C1 segment of cervical spinal cord (tissue), 14 donors: ENCODE measurements around the gene USB1.

Source experiments
- DNase-seq, 14 donors: peaks; one replicate each; lab custom pipeline; 2025; lab: John Stamatoyannopoulos, UW

USB1 gene

GRCh38 chr16:58018803-58019202 lies 17.6 kb downstream of the USB1 start:
- DNase-seq, result no peak

GRCh38 chr16:58019866-58020538 lies 18.8 kb downstream of the USB1 start:
- no peak for DNase-seq

GRCh38 chr16:58020628-58021521 lies 19.7 kb downstream of the USB1 start:
- peak in 9 of 14 donors; percentile 11 to 61 (median 28) for DNase-seq

DNA sequence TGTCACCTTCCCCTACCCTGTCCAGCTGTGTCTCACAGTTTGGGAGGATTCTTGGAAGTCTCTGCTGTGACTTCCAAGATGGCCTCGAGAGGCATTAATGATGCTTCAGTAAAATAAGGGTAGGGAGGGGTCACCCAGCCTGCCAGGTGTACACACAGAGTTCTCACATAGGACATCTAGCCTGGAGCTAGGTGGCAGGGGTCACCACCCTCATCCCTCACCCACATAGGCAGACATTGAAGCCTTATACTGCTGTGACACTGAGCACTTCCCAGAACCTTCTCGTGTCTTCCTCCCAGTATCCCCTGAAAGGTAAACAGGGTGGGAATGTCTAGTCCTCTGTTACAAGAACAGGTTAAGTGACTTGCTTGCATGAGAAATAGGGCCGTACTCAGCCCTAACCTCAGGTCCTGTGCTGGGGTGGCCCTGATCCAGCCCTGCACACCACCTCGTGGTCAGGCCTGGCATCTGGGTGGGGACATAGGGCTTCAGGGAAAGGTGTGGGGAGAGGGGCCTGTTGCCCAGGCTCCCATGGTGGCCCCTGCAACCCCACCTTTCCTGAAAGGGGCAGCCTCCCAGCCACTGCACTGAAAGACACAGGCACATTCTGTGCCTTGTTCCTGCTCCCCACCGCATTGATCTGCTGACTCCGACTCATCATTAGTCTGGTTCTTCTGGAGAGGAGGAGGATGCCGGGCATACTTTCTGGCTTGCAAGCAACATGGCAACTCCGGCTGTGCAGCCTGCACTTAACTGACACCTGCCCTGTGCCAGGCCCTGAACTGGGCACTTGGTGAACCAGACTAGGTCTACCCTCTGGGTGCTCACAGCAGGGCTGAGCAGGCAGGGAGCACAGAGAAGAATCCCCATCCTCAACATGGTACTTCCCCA lies 20.7 kb downstream of the USB1 start:
- DNase-seq, result no peak

DNA sequence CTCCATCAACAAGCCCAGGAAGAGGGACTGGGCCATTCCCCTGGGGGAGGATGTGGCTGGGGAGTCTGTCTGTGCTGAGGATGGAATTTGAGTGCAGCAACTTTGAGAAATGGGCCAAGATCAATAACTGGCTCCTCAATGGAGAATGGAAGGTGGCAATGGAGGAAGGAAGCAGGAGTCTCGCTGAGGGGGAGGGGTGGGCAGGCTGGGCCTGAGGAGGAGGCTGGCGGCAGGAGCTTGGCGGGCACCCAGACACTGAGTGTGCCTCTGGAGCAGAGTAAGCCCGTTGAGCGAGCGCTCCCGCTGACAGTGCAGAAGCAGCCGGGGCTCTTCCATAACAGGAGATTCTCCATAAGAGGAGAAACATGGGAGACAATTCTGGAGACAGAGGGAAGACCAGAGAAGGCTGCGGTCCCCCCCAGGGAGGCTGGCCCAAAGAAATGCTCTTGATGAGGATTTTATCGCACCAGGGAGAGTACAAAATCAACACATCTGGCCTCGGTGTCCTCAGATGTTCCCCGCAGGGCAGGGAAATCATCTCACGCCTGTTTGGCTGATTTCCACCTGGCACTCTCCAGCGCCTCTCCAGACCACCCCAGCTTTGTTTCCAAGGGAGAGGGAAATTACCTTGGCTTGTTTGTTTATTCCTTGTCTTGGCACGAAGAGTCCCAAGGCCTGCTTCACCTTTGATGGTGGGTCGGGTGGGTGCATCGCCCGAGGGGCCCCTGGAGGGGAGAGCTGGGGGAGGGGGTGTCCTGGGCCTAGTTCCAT lies 21.6 kb downstream of the USB1 start:
- DNase-seq, result peak in 8 of 14 donors; percentile 12 to 66 (median 32)

- no peak for DNase-seq
These were observed 23.5 kb downstream of the USB1 start for GRCh38 chr16:58024486-58025350.

DNA sequence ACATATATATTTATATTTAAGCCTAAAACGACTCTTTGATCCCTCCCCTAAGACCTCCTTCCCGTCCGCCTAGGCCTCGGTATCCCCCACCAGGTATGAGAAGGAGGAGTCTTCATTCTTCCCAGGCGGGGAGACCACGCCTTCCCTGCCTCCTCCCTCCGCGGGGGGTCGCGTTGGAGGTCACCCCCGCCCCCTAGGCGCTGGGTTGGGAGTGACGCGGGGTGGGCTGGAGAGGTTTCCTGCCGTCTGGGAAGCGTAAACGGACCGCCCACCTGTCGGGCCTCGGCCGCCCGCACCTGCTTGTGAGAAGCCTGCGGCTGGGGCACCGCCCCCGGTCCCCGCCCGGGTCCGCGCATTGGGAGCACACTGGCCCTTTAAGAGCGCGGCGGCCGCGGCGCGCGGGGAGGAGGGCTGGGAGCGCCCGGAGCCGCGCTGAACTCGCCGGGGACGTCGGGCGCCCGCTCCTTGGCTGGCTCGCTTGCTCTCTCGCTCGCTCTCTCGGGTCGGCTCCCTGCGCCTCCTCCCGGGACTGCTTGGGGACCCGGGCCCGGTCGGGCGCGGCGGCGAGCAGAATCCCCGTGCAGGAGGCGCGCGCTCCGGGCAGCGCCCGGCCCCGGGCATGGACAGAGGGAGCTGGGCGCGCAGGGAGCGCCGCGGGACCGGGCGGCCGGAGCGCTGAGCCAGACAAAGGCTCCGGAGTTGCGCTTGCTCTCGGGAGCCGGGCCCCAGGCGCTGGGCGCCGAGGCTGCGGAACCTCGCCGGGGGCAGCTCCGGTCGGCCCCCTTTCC lies 24.3 kb downstream of the USB1 start, which contains the start of gene MMP15:
Gene MMP15 (plus strand): TSS at position 404 of the 788 bp plus-strand sequence. CDS start 597 bp downstream, outside the sequence.
- DNase-seq, result peak in 8 of 14 donors; percentile 16 to 74 (median 34)

- peak in 1 of 14 donors; percentile 74 for DNase-seq
These were observed 25.0 kb downstream of the USB1 start for GRCh38 chr16:58026139-58026704.

- no peak for DNase-seq
These were observed 25.5 kb downstream of the USB1 start for GRCh38 chr16:58026705-58027160.

DNA sequence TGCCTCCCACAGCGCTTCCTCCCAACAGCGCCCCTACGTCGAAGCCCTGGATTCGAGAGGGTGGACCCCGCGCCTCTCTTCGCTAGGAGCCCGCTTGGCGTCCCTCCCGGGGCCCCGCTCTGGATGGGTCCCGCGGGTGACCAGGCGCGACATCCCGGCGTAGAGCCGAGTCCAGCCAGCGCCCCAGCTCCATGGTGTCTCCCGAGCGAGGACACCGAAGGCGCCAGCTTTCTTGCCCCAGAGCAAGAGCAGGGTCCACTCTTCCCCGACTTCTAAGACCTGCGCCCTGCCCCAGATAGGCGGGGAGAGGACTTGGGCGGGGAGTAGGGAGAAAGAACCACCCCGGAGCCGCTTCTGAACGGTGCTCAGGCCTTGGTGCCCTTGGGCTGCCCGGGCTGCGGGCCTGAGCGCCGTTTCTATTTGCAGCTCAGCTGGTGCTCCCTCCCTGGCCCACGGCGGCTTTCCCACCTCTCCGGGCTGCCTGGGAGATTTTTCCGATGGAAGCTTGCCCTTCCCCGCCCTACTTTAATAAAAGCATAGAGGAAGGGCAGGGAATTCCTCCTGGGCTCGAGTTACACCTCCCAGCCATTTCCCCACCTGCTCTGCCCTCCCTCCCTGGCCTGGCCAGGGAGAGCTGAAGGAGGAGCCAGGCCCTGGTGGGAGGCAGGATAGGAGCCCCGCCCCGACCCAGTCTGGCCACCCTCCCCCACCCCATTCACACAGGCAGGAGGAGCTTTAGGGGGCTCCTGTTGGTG lies 26.1 kb downstream of the USB1 start:
- peak in 1 of 14 donors; percentile 21 for DNase-seq

DNA sequence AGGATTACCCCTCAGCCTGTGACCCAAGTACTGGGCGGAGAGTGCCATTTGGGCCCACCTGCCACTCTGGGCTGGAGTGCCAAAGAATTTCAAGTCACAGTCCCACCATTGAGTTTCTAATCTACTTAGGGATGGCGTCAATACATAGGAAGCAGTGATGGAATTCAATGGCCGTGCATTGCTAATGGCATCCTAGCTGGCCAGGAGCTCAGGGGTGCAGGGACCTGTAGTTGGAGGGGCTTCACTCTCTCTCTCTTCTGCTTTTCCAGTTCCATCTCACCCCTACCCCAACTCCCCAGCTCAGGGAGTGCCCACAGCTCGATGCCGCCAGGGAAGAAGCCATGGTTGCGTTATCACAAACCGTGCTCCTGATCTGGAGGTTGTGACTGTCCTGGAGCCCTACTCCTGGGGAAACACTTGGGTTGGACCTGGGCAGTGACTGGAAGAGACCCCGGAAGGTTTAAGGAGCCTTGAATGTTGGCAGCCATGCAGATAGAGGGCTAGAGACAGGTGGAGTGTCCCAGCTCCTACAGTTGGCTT lies 26.8 kb downstream of the USB1 start:
- no peak for DNase-seq

GRCh38 chr16:58028541-58029070 lies 27.4 kb downstream of the USB1 start:
- DNase-seq, result no peak

DNA sequence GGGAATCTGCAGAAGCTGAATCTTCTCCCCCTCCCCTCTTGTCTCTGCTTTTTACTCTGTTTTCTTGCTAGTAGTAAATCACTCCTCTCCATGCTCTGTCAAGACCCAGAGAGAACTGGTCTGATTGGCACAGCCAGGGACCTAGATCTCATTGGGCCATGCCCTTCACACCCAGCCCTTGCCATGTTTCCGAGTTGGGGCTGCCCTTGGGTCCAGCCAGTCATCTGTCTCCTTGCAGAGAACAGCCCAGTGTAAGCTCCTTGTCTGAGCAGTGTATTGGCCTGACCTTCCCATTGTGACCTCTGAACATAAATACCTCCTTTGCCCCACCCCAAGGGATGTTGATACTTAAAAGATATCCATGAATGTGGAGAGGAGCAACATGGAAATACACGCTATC lies 28.2 kb downstream of the USB1 start:
- no peak for DNase-seq

DNA sequence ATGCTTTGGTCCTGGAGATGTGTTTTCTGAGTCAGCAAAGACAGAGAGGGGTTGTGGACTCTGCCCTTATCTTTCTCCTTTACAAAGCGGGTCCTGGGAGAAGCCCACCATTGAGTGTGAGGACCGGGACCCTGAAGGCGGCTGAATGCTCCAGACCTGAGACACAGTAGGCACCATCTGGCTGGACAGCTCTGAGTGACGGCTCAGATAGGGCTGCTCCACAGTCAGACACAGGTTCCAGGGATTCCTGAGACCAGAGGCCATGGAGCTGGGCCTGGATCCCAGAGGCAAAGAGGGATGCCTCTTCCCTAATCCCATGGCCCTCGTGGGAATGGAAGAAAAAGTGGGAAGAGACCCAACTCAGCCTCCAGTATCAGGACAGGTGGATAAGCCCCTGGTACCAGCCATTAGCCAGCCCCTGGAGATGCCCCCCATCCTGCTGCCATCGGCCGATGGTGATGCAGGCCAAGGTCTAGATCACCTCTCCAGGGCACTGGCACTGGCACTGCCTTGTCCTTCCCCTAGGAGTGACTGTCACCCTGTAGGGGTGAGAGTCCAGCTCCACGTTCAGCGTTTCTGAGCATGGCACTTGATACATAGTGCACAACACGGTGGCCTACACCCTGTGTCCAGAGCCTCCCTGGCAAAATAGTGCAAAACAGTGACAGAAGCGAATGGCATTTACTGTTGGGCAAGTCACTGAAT lies 29.1 kb downstream of the USB1 start:
- no peak for DNase-seq

DNA sequence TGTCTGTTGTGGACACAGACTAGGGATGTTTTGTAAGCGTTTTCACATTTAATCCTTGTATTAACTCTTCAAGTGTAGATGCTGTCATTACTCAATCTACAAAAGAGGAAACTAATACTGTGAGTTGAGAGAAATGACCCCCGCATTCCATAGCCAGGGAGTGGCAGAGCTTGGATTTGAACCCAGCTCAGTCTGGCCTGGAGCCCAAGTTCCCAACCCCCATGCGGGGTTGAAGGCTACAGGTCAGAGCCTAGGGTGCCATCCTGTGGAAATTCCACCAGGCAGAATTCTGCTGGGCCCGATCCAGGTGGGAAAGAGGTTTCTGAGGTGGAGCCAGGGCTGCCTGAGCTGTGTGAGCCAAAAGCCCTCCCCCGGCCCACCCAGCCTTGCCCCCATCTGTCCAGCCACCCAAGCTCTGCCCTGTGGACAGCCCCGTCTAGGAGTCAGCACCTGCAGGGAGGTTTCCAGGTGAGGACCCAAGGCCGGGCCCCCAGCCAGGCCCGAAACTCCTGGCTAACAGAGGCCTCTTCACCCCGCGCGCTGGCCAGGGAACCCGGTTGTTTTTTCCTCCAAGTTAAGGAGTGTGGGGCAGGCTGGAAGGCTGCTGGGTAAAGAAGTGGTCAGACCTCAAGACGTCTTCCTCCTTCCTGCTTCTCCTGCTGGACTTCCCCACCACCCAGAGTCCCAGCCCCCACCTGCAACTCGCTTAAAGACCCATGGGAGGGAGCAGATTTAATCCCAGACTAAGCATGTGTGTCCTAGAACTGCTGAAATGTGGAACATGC lies 30.0 kb downstream of the USB1 start:
- DNase-seq, result no peak
